ENCODE measurements around the gene SRC.

The SRC gene

DNA sequence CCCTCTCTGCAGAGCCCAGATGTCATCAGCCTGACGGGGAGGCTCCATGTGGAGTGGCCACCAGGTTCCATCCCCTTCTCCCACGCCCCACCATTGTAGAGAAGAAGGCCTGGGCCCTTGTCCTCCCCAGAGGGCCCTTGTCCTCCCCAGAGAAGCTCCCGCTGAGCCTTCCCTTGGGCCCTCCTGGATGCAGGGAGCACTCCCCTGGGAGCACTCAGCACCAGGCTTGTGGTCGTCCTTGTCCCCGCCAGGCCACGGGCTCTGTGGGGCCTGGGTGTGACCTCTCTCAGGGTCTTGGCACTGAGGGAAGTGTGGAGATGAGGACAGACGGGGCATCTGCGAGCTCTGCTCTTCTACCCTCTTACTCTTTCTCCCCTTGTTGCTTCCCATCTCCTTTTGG, 91.7 kb downstream of the SRC start:
- no peak for DNase-seq

- no peak for DNase-seq
These were observed 92.7 kb downstream of the SRC start for GRCh38 chr20:37438464-37439222.

- DNase-seq, result no peak
These were observed 93.4 kb downstream of the SRC start for GRCh38 chr20:37439223-37439933.

DNA sequence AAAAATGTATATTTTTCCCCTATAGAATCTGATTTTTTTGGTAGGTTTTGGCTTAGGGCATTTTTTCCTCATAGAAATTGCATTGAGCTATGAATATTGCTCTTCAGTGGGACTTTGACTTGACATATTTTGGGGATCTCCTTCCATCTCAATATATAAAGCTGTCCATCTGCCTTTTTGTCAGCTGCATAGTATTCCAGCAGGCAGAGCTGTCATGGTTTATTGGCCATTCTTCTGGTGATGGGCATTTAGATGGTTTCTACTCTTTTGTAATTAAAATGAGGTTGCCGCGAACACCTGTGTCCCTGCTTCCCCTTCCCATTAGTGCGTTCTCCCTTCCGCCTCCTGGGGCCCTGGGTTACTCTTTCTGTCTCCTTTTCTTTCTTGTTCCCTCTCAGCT, 95.1 kb downstream of the SRC start:
- no peak for DNase-seq

- DNase-seq, result no peak
These were observed 96.6 kb downstream of the SRC start for GRCh38 chr20:37442547-37442946.

DNA sequence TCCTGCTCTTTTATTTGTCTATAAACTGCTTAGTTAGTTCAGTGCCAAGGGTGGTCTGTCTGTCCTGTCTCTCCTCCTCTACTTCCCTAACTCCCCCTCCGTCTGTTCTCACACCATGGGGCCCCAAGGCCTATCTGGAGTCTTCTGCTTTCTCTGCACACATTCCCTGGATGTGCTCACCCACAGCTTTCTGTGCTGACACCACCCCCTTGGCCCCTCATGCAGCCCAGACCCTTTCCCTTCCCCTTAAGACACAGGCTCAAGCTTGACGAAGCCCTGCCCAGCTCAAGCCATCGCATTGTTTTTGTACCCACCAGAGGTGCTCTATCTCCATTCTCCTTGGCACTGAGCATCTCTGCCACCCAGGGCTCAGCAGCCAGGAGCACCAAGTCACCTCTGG, 97.0 kb downstream of the SRC start:
- no peak for DNase-seq

- no peak for DNase-seq
These were observed 97.7 kb downstream of the SRC start for GRCh38 chr20:37443596-37443995.

GRCh38 chr20:37445041-37445440, 99.1 kb downstream of the SRC start:
- DNase-seq, result no peak

DNA sequence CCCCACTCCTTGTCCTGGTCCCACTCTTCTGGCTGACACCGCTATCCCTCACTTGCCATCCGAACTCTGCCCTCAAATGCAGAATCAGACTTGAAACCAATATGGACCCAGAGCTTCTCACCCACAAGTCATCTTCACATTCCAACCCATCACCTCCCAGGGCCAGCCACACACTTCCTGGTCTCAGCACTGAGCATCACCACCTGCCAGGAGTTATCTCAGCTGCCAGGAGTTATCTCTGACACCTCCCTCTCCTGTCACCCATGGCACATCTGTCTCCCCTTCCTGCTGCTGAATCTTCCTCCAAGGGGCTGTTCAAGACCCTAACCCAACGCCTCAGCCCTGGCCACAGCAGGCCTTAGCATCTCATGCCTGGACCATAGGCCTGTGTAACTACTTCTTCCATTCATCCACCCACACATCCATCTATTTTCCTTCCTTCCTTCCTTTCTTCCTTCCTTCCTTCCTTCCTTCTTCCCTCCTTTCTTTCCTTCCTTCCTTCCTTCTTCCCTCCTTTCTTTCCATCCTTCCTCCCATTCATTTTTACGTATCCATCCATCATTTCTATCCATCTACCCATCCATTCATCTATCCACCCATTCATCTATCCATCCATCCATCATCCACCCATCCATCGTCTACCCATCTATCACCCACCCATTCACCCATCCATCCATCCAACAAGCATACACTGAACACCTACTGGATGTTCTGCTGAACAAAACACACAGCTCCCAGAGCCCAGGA, 100.5 kb downstream of the SRC start:
- DNase-seq, result no peak

GRCh38 chr20:37447688-37448087, 101.7 kb downstream of the SRC start:
- no peak for DNase-seq

DNA sequence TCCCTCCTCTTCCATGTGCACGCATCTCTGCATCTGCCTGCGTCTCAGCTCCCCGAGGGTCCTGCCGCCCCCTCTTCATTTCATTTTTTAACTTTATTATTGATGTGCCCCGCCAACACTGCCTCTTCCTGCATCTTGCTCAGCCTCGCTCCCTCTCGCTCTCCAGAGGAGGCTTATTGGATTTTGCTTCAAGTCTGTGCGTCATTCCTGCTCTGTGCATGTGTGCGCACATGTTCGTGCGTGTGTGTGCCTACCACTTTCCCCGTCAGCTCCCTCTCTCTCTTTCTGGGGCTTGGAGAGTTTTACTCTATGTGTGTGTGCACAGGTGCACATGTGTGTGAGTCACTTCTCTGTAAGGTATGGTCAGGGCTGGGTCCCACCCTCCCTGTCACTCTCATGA, 103.3 kb downstream of the SRC start:
- no peak for DNase-seq

DNA sequence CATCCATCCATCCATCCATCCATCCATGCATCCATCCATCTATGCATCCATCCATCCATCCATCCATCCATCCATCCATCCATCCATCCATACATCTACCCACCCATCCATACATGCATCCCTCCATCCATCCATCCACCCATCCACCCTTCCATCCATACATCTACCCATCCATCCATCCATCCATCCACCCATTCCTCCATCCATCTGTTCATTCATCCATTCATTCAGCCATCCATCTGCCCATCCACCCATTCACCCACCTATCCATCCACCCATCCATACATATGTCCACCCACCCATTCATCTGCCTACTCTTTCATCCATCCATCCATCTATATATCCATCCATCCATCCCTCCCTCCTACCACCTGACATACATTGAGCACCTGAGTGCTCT, 104.4 kb downstream of the SRC start:
- DNase-seq, result no peak

DNA sequence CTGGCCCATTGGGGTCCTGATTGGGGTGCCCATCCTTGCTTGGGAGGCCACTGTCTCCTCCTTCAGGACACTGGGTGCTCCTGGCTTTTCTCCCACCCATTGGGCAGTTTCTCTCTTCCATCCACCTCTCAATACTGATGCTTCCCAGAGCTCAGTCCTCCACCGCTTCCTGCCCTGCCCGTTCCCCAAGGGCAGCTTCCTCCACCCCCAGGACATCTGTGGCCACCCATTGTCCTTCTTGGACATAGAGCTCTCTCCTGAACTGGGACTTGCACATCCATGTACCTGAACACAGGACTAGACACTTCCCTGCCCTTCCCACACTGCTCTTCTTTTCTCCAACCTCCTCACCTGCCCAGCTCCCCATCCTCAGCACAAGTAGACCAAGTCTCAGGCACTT, 105.7 kb downstream of the SRC start:
- no peak for DNase-seq

GRCh38 chr20:37452236-37452635, 106.3 kb downstream of the SRC start:
- no peak for DNase-seq

DNA sequence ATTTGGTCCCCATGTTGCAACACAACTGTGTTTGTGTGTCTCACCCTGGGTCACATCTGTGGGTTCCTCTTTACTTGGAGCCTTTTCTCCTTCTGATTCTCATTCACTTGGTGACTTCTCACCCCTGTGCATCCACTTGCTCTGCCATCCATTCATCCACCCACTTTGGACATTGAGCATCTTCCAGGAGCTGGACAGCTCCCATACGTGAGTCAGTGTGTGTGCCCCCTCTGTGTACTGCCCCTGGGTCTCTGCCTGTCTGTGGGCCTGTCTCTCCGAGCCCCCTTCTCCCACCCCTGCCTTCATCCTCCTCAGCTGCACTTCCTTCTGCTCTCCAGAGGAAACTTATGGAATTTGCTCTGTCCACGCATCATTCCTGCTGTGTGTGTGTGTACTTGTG, 107.3 kb downstream of the SRC start:
- DNase-seq, result no peak

- DNase-seq, result no peak
These were observed 107.9 kb downstream of the SRC start for GRCh38 chr20:37453836-37454235.

DNA sequence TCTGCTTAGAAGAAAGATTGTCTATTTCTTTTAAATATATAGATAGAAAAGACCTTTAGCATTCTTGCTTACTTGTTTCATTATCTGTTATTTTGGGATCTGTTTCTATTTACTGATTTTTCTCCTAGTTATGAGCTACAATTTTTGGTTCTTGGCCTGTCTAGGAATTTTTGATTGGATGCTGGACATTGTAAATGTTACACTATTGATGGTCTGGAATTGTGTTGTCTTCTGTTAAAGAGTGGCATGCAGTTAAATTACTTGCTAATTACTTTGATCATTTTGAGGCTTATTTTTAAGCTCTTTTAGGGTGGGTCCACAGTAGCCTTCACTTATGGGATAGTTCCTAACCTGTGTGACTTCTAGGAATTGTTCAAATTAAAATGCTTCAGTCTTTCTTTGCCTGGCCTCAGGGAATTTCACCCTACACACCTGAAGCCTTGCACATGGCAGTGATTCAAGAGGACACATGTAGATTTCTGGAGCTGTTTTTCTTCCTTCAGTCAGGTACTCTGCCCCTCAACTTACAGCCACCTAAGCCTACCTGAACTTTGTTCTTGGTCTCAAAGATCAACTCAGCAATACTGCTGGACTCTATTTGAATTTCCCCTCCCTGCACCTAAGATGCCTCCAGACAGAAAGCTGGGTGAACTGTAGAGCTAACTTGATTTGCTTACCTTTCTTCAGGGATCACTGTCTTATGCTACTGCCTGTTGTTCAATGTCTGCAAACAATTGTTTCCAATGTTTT, 108.9 kb downstream of the SRC start:
- DNase-seq, result no peak

All from activated naive CD4-positive, alpha-beta T cell treated with anti-CD3 and anti-CD28 coated beads, Interleukin-2, amount 50 U/mL, for 16 hours (primary cell).